ENCODE data around the gene GALNT11.

The GALNT11 gene

DNA sequence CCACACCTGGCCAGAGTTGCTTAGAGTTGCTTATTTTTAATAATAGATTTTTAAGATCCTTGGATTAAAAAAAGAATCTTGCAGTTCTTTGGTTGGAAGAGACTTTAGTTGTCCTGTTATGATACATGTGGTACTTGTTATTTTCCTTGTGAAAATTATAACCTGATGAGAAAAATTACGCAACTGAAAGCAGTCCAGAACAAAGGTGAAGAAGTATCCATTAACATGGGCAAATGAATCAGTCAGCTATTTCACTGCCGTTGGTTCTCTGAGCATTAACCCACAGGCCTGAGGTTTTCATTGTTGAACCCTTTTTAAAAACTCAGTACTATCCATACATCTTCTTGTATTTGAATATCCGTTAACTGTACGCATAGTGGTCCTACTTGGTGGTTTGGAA lies 68.2 kb downstream of the GALNT11 start:
- Histone ChIP-seq H2AFZ (ENCODE audit: low read depth, low read length) (no peak overlapping the region), H3K9ac (ENCODE audit: low read depth, low read length) (no peak overlapping the region), H3K4me3 (ENCODE audit: low read depth in 1 of 2, low read length in 2 of 2) (no peak overlapping the region), H3K79me2 (ENCODE audit: insufficient read depth, low read length) (no peaks in the 10 kb centered on the region), H3K36me3 (ENCODE audit: insufficient read depth, low read length) (no peaks in the 10 kb centered on the region), H3K27me3 (ENCODE audit: insufficient read depth, low read length, poor library complexity) (no peaks in the 10 kb centered on the region), H3K9me3 (ENCODE audit: insufficient read depth, low read length, severe bottlenecking) (peaks cover 5% of the 10 kb centered on the region), H4K20me1 (ENCODE audit: insufficient read depth, low read length) (no peaks in the 10 kb centered on the region), H3K4me2 (ENCODE audit: insufficient read depth, low read length) (no peak overlapping the region), H3K4me1 (ENCODE audit: insufficient read depth, low read length) (no peaks in the 10 kb centered on the region), H3K27ac (ENCODE audit: low read length) (no peak overlapping the region)
- DNase-seq = no peak
- no peak for ATAC-seq (ENCODE audit: insufficient read depth, low read depth)
- no peak for TF ChIP-seq EZH2 (IDR thresholded peaks at IDR 0.05; ENCODE audit: borderline replicate concordance, low read depth, low read length, severe bottlenecking)
- TF ChIP-seq, protein P1, sequence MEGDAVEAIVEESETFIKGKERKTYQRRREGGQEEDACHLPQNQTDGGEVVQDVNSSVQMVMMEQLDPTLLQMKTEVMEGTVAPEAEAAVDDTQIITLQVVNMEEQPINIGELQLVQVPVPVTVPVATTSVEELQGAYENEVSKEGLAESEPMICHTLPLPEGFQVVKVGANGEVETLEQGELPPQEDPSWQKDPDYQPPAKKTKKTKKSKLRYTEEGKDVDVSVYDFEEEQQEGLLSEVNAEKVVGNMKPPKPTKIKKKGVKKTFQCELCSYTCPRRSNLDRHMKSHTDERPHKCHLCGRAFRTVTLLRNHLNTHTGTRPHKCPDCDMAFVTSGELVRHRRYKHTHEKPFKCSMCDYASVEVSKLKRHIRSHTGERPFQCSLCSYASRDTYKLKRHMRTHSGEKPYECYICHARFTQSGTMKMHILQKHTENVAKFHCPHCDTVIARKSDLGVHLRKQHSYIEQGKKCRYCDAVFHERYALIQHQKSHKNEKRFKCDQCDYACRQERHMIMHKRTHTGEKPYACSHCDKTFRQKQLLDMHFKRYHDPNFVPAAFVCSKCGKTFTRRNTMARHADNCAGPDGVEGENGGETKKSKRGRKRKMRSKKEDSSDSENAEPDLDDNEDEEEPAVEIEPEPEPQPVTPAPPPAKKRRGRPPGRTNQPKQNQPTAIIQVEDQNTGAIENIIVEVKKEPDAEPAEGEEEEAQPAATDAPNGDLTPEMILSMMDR (IDR thresholded peaks at IDR 0.05; ENCODE audit: borderline replicate concordance, extremely low read depth, low read length, poor library complexity, severe bottlenecking) = no peak

DNA sequence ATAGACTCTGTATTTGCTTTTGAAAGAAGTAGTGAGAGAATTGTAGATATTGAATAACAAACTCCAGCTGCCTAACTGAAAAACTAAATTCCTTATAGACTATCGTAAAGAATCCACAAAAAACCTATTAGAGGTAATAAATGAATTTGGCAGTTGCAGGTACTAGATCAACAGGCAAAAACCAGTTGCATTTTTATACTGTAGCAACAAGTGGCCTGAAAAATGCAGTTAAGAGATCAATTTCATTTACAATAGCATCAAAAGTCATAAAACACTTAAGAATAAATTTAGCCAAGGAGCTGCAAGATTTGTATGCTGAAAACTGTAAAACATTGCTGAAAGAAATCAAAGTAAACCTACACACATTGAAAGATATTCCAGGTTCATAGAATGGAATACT lies 70.3 kb downstream of the GALNT11 start:
- H4K20me1 ChIP-seq (ENCODE audit: insufficient read depth, low read length) = no peaks in the 10 kb centered on the region
- no peak overlapping the region for H3K9ac ChIP-seq (ENCODE audit: low read depth, low read length)
- H3K4me2 ChIP-seq (ENCODE audit: insufficient read depth, low read length) = no peak overlapping the region
- no peaks in the 10 kb centered on the region for H3K9me3 ChIP-seq (ENCODE audit: insufficient read depth, low read length, severe bottlenecking)
- H3K4me3 ChIP-seq (ENCODE audit: low read depth in 1 of 2, low read length in 2 of 2) = no peak overlapping the region
- no peaks in the 10 kb centered on the region for H3K4me1 ChIP-seq (ENCODE audit: insufficient read depth, low read length)
- H3K27ac ChIP-seq (ENCODE audit: low read length) = no peak overlapping the region
- no peak overlapping the region for H2AFZ ChIP-seq (ENCODE audit: low read depth, low read length)
- DNase-seq (no peak), ATAC-seq (ENCODE audit: insufficient read depth, low read depth) (no peak)
- H3K36me3 ChIP-seq (ENCODE audit: insufficient read depth, low read length) = no peaks in the 10 kb centered on the region
- no peaks in the 10 kb centered on the region for H3K27me3 ChIP-seq (ENCODE audit: insufficient read depth, low read length, poor library complexity)
- TF ChIP-seq, protein P1 (IDR thresholded peaks at IDR 0.05; ENCODE audit: borderline replicate concordance, extremely low read depth, low read length, poor library complexity, severe bottlenecking) = no peak
- no peaks in the 10 kb centered on the region for H3K79me2 ChIP-seq (ENCODE audit: insufficient read depth, low read length)

DNA sequence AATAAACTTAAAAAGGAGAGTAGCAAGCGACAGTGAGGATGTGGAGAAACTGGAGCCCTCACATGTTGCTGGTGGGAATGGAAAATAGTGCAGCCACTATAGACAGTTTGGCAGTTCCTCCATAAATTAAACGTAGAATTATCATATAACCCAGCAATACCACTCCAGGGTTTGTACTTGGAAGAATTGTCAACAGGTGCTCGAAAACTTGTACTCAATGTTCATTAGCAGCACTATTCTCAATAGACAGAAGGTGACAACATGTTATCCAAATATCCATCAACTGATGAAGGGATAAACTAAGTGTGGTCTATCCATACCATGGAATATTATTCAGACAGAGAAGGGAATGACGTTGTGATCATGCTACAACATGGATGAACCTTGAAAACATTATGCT lies 71.9 kb downstream of the GALNT11 start:
- Histone ChIP-seq H2AFZ (ENCODE audit: low read depth, low read length) (no peak overlapping the region), H3K4me2 (ENCODE audit: insufficient read depth, low read length) (no peak overlapping the region), H4K20me1 (ENCODE audit: insufficient read depth, low read length) (no peaks in the 10 kb centered on the region), H3K36me3 (ENCODE audit: insufficient read depth, low read length) (no peaks in the 10 kb centered on the region), H3K27ac (ENCODE audit: low read length) (no peak overlapping the region), H3K4me3 (ENCODE audit: low read depth in 1 of 2, low read length in 2 of 2) (no peak overlapping the region), H3K4me1 (ENCODE audit: insufficient read depth, low read length) (no peaks in the 10 kb centered on the region), H3K27me3 (ENCODE audit: insufficient read depth, low read length, poor library complexity) (no peaks in the 10 kb centered on the region), H3K79me2 (ENCODE audit: insufficient read depth, low read length) (no peaks in the 10 kb centered on the region), H3K9me3 (ENCODE audit: insufficient read depth, low read length, severe bottlenecking) (no peaks in the 10 kb centered on the region), H3K9ac (ENCODE audit: low read depth, low read length) (no peak overlapping the region)
- DNase-seq = no peak
- no peak for ATAC-seq (ENCODE audit: insufficient read depth, low read depth)
- no peak for TF ChIP-seq EZH2 (IDR thresholded peaks at IDR 0.05; ENCODE audit: borderline replicate concordance, low read depth, low read length, severe bottlenecking)
- TF ChIP-seq, protein P1 (IDR thresholded peaks at IDR 0.05; ENCODE audit: borderline replicate concordance, extremely low read depth, low read length, poor library complexity, severe bottlenecking) = no peak

DNA sequence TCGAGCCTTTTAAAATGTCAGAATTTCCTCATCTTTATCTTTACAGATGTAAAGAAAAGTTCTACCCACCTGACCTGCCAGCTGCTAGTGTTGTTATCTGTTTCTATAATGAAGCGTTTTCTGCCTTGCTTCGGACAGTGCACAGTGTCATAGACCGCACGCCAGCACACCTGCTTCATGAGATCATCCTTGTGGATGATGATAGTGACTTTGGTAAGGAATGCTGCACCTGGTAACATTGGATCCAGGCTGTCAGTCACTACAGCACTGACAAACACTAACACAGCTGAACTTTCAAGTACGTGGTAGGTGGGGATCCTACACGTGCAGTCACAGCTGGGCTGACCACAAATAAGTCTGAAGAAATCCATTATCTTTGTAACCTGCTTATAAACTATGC lies 77.6 kb downstream of the GALNT11 start:
- no peak overlapping the region for H3K4me3 ChIP-seq (ENCODE audit: low read depth in 1 of 2, low read length in 2 of 2)
- H3K36me3 ChIP-seq (ENCODE audit: insufficient read depth, low read length) = no peaks in the 10 kb centered on the region
- no peaks in the 10 kb centered on the region for H4K20me1 ChIP-seq (ENCODE audit: insufficient read depth, low read length)
- ATAC-seq (ENCODE audit: insufficient read depth, low read depth) (no peak), DNase-seq (no peak)
- no peaks in the 10 kb centered on the region for H3K9me3 ChIP-seq (ENCODE audit: insufficient read depth, low read length, severe bottlenecking)
- no peak overlapping the region for H3K4me2 ChIP-seq (ENCODE audit: insufficient read depth, low read length)
- H3K9ac ChIP-seq (ENCODE audit: low read depth, low read length) = no peak overlapping the region
- no peaks in the 10 kb centered on the region for H3K4me1 ChIP-seq (ENCODE audit: insufficient read depth, low read length)
- no peaks in the 10 kb centered on the region for H3K79me2 ChIP-seq (ENCODE audit: insufficient read depth, low read length)
- TF ChIP-seq, protein P1 (IDR thresholded peaks at IDR 0.05; ENCODE audit: borderline replicate concordance, extremely low read depth, low read length, poor library complexity, severe bottlenecking) = no peak
- no peak for TF ChIP-seq EZH2 (IDR thresholded peaks at IDR 0.05; ENCODE audit: borderline replicate concordance, low read depth, low read length, severe bottlenecking)
- H2AFZ ChIP-seq (ENCODE audit: low read depth, low read length) = no peak overlapping the region
- no peak overlapping the region for H3K27ac ChIP-seq (ENCODE audit: low read length)
- H3K27me3 ChIP-seq (ENCODE audit: insufficient read depth, low read length, poor library complexity) = no peaks in the 10 kb centered on the region

Measured in DND-41 (cell line).